ENCODE results near the gene ADCY4.
"Not testable (repeated sequence)": the region's sequence is repeated elsewhere in the genome, so short reads cannot be mapped to it uniquely, and the experiment has no call there.

The ADCY4 gene

DNA sequence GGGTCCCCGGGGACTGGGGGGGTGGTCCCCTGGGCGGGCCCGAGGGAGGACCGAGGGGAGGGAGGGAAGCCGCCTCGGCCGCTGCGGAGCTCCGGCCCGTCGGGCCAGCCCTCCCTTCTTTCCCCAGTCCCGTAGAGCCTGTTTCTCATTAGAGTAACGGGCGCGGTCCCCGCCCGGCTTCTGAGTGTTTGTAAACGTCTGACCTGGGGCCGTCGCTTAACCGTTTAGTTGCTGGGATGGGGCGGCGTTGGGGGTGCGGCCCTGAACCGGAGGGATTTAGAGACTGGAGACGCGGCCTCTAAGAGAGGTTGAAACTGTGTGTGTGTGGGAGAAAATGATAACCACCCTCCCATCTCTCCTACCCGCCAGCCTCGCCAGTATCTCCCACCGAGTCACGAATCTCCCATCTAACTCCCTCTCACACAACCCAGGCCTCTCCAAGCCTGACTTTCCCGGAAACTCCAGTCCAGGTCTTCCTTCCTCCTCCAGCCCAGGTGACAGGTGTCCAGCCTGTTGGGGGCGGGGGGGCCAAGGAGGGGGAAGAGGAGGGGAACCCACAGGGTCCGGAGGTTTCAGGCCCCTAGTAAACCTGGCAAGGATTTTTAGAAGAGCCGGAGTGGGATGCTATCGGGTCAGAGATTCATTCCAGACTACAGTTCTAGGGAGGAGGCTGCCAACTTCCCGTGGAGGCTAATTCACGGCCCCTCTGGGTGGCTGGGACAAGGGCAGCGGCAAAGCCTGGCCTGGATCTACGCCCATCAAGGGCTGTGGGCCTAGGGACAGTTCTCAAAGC is 32.0 kb upstream of the ADCY4 start:
- DNase-seq (ENCODE audit: low spot score) = no peak

DNA sequence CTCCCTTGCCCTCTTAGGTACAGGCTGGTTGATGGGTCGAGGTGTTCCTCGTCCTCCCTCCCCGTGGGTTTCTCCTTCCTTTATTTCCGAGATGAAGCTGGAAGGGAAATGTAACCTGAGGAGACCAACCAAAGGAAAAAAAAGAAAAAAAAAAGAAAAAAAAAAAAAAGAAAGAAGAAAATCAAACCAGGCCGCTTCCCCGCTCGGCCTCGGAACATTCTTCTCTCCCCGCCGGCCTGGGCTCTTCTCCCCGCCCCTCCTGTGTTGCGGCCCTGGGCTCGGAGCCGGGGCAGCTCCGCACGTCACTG is 31.5 kb upstream of the ADCY4 start:
- no peak for DNase-seq (ENCODE audit: low spot score)

DNA sequence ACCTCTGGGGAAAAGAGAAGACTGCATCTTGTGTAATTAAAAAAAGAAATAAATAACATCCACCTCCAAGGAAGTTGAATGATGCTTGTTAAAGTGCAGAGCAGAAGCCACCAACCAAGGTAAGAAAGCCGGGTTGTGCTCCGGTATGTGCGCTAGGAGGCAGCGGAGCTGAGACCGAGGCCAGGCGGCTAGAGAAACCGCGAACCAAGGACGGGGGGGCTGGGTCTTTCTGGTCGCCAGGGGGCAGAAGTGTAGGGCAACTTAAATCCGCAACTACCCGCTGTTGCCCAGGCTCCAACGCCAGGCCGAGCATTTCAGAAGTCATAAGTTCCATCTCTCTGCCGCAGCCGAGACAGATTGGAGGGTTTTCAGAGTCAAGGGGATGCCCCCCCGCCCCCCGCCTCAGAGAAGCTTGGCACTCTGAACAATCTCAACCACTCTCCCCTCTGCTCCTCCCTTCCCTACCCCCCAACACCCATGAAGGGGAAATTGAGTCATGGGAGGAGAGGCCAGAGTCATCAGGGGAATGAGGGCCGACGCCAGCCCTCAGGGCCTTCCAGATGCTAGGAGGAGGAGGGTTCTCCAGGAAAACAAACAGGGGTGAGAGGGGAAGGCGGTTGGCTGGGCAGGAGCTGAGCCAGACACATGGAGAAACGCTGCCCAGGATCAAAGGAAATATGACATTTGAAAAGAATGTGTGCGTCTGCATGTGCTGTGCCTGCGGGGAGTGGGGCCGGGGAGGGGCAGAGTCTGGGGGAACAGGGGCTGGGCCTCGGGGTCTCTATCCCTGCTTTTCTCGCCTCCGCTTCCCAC is 30.9 kb upstream of the ADCY4 start:
- DNase-seq (ENCODE audit: low spot score) = peak; percentile 68

DNA sequence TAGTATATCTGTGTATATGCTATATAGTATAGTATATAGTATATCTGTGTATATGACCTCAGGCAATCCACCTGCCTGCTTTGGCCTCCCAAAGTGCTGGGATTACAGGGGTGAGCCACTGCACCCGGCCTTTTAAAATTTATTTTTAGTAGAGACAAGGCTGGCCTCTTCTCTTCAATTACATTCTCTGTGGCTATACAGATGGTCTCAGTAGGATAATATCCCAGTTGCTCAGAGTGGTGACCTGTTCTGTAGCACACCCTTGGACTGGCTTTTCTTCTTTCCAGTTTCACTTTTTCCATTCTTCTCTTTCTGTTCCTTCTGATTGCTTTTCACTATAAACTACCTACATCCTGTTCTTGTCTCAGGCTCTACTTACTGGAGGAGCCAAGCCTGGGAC is 30.0 kb upstream of the ADCY4 start:
- no peak for DNase-seq (ENCODE audit: low spot score)

DNA sequence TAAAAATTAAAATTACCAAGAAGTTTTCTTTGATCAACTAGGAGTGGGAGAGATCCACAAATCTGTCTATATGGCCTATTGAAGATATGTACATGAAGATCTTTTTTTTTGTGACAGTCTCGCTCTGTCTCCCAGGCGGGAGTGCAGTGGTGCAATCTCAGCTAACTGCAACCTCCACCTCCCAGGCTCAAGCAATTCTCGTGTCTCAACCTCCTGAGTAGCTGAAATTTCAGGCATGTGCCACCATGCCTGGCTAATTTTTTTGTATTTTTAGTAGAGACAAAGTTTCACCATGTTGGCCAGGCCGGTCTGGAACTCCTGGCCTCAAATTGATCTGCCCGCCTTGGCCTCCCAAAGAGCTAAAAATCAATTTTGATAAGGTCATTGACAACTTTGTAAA is 28.5 kb upstream of the ADCY4 start:
- DNase-seq (ENCODE audit: low spot score) = no peak

DNA sequence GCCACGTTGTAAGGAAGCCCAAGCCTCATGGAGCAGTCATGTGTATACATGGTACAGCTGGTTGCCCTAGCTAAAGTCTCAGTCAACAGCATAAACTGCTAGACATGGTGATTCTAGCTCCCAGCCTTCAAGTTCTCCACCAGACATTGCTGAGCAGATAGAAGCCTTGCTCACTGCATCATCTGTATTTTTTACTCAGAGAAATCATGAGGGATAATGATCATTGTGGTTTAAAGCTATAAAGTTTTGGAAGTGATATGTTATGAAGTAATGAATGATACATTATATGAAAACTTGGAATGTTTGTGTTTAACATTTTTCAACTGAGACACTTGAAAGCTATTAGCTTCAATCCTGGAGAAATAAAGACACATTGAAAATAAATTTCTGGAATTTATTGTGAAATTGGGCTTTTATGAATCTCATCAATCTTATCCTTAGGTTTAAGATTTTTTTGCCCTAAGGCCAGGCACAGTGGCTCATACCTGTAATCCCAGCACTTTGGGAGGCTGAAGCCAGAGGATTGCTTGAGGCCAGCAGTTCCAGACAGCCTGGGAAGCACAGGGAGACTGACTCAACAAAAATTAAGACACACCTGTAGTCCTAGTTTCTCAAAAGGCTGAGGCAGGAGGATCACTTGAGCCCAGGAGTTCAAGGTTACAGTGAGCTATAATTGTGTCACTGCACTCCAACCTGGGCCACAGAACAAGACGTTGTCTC is 27.5 kb upstream of the ADCY4 start:
- no peak for DNase-seq (ENCODE audit: low spot score)

DNA sequence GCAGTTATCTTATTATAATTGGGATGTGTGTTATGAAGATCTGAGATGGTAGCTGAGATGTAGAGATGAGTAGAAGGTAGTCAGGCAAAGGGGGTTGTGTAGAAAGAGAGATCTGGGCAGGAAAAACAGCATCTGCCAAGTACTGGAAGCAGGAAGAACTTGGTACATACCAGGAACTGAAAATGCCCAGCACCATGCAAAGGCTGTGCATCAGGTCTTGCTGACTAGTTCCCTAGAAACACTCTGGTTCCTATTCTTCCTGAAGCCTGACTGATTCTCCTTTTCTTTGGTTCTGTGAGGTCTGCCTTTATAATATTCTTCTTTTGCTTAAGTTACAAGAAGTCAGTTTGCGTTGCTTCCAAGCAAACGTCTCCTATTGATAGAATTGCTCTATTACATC is 26.5 kb upstream of the ADCY4 start:
- DNase-seq (ENCODE audit: low spot score) = no peak

DNA sequence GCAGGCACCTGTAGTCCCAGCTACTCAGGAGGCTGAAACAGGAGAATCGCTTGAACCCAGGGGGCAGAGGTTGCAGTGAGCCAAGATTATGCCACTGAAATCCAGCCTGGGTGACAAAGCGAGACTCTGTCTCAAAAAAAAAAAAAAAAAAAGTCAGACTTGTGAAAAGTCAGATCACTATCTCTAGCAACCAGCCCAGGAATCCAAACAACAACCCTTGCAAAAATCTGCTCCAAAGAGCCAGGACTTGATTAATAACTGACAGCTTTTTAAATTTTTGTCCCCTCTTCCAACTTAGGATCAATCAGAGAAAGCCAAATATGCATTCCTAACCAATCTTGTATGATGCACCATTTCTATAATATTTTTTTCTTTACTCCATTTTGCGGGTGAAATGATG is 25.4 kb upstream of the ADCY4 start:
- no peak for DNase-seq (ENCODE audit: low spot score)

DNA sequence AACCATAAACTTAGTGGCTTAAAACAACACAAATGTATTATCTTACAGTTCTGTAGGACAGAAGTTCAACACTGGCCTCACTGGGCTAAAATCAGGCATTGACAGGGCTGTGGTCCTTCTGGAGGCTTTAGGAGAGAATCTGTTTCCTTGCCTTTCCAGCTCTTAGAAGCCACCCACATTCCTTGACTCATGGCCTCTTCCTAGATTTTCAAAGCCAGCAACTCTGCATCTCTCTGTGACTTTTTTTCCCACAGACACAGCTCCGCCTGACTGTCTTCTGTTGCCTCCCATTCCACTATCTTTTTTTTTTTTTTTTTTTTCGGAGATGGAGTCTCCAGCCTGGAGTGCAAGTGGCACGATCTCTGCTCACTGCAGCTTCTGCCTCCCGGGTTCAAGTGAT is 21.3 kb upstream of the ADCY4 start:
- no peak for DNase-seq (ENCODE audit: low spot score)

DNA sequence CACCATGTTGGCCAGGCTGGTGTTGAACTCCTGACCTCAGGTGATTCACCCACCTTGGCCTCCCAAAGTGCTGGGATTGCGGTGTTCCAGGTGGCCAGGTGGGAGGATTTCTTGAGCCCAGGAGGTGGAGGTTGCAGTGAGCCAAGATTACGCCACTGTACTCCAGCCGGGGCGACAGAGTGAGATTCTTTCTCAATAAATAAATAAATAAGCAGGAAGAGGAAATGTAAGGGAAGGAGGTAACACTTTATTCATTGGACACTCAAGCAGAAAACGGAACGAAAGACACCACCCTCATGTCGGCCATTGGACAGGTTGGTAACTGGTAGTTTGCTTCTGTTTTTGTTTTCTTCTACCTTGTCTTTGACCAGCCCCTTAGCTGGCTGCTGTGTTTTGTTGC is 20.1 kb upstream of the ADCY4 start:
- no peak for DNase-seq (ENCODE audit: low spot score)

DNA sequence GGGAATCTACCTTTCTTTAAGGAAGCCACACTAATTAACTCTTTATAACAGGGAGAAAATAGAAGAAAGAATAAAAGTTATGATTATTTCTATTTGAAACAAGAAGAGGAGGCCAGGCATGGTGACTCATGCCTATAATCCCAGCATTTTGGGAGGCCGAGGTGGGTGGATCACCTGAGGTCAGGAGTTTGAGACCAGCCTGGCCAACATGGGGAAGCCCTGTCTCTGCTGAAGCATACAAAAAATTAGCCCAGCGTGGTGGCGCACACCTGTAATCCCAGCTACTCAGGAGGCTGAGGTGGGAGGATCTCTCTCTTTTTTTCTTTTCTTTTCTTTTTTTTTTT is 19.6 kb upstream of the ADCY4 start:
- DNase-seq (ENCODE audit: low spot score) = not testable (repeated sequence)

DNA sequence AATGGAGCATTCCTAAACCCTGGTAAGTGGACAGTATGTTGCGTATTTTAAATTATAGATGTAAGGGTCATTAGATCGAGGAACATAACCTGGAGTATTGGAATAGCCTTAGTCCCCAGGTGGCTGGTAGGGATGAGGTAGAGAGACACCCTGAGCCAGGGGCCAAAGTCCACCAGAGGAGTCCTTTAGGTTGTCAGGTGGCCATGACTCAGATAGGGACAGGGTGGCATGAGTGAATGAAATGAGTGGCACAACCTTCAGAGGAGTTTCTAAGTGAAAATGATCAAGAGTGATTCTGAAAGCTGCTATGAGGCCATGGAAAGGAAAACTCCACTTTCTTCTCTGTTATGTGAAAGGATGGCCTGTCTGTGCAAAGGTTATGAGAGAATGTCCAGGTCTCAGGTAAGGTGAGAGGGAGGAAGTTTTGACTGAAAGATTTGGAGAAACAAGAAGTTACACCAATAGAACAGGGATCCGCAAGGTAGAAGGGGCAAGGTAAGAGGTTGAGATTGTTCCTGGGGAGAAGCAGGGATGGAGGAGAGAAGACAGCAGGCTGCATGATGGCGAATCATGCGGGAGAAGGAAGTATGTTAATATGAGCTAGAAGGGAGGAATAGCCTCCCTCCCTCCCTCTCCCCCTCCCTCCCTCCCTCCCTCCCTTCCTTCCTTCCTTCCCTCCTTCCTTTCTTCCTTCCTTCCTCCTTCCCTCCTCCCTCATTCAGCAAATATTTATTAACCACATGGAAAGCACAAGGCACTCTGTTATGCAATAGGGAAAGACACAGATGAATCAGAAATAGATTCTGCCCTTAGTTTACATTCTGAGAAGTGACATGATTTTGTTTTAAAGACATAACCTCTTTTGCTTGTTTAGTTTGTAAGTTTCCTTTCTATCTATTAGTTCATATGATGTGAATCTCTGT is 18.9 kb upstream of the ADCY4 start:
- no peak for DNase-seq (ENCODE audit: low spot score)

DNA sequence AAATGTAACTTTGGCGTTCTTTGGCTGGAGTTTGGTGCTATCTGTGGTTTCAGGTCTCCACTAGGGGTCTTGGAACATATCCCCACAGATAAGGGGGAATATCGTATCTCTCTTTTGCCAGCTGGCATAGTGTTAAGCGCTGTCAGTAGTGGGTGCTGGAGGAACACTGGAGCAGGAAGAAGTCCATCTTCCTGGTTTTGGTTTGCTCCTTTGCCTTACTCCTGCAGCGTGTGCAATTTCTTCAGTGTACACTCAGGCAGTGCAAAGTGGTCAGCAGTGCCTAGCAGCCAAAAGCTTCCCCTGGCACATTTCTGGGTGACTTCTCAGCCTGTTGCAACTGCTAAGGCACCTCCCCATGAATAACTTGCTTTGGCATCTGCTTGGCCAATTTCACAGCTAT is 16.6 kb upstream of the ADCY4 start:
- no peak for DNase-seq (ENCODE audit: low spot score)

DNA sequence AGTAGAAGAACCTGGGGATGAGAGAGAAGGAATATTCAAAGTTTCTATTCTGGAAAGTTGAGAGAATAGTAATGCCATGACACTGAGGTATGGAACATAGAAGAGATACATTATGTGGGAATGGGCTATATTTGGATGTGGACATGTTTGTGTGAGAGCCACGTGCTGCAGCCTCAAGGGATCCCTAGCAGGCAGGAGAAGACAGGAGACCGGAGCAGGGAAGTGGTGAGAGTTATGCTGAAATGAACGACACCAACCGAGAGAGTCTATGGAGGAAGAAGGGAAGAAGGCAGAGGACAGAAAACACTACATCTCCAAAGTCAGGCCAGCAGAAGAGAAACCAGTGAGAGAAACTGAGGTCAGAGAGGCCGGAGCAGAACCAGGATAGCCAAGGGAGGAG is 14.9 kb upstream of the ADCY4 start:
- no peak for DNase-seq (ENCODE audit: low spot score)

DNA sequence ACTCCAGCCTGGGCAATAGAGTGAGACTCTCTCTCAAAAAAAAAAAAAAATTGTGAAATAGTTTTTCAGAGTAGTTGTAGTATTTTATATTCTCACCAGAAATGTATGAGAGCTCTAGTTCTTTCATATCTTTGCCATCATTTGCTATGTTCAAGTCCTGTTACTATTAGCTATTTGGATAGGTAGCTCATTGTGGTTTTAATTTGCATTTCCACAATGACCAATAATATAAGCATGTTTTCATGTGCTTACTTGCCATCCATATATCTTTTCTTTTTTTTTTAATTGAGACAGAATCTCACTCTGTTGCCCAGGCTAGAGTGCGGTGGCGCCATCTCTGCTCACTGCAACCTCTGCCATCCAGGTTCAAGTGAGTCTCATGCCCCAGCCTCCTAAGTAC is 13.3 kb upstream of the ADCY4 start:
- no peak for DNase-seq (ENCODE audit: low spot score)

DNA sequence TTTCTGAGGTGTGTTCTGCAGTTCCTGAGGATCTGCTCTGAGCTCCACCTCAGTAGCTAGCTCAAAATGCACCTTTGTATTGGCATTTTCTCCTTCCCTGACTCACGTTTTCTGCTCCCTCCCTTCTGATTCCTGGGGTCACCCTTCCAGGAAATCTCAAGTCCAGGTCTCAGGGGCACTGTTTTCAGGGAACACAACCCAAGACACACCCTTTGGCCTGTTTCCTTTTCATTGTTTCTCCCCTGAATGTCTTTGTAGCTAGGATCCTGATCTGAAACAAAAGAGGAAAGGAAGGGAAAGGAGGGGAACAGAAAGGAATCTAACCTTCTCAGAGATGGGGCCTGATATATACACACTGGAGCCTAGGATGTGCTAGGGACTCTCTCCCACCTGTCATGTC is 12.3 kb upstream of the ADCY4 start:
- DNase-seq (ENCODE audit: low spot score) = no peak

DNA sequence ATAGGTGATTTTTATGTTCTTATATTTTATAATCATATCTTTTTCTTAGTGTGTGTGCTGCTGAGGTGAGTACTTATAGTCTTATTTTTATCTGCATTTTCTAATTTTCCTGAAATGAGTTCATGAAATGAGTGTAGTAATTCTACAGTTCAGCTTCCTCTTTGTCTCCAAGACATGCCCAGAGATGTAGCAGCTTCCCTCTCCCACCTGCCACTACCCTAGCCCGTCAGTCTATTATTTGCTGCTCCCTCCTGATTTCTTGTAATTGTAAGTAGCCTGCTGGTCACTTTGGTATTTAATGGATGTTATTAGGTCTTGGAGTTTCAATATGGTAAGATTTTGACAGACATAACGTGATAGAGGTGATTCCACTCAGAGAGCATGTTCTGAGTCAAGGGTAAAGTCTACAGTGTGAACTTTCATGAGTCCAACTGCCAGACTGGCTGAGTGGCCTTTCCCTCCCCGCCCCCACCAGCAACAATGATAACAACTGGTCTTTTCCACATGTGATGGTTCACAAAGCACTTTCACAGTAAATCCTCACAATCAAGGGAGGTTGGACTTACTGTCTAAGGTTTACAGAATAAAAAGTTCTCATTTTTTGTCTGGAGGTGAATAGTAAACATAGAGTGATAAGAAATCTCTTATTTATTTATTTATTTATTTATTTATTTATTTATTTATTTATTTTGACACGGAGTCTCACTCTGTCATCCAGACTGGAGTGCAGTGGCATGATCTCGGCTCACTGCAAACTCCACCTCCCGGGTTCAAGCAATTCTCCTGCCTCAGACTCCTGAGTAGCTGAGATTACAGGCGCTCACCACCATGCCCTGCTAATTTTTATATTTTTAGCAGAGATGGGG is 9.2 kb upstream of the ADCY4 start:
- DNase-seq (ENCODE audit: low spot score) = no peak

DNA sequence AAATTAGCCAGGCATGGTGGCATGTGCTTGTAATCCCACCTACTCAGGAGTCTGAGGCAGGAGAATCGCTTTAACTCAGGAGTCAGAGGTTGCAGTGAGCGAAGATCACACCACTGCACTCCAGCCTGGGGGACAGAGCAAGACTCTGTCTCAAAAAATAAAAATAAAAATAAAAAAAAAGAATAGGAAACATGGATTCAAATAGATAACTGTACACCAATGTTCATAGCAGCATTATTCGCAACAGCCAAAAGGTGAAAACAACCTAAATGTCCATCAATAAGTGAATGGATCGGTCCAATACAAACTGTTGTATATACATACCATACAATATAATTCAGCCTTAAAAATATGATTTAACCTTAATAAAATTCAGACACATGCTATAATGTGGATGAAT is 8.0 kb upstream of the ADCY4 start:
- no peak for DNase-seq (ENCODE audit: low spot score)

DNA sequence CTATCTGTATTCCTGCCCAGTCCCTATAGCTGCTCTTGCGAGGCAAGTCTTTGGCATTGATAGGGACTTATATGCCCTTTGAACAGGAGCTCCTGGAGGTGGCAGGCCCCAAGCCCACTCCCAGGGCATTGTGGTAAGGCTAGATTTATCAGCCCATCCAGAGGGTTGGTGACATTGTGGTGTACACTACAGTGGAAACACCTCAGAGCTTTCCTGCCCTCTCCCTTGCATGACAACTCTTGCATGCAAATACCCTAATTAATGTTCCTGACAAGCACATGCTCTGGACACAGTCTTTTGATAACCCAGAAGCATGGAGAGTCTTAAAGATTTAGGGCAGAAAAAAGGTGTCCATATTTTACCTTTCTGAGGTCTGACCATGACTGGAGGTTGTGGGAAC is 5.7 kb upstream of the ADCY4 start:
- no peak for DNase-seq (ENCODE audit: low spot score)

DNA sequence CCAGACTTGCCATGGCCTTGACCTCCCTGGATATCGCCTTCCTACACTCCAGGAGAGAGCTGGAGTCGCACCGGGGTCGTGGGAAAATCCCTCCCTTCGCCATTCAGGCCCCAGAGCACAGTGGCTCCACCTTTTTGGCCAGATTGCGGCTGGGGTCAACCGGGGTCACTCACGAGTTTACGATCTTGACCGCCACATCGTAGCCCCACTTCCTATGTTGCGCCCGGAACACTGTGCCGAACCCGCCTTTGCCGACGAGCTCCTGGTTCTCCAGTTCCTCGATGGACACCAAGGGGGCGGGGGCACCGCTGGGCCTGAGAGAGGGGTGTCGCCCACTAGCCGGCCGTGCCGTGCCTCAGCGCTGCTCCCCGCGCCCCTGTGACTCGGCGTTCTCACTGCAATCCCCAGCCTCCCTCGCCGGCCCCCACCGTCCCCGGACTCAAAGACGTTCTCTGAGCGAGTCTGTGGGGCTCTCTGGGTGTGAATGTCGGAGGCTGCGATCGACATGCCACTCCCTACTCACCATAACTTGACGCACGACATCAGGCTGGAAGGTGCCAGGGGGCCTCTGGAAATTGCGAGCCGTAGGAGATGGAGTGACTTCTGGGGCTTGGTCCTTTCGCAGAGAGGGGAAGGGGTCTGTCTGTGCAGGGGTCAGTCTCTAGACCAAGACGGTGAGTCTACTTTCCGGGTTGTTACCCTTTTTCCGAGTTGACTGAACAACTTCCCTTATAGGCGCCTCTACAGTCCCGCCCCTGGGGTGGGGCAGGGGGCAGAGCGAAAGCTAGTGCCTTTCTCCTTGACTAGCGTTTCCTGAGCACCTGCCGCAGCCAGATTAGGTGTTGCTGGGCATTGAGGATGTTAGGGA is 4.6 kb upstream of the ADCY4 start, which contains the start of gene RIPK3:
Gene RIPK3, minus strand, starts transcription at position 708 of the 868 bp plus-strand sequence. Its CDS starts 165 bp downstream, at position 543.
- DNase-seq (ENCODE audit: low spot score) = no peak

All from hematopoietic multipotent progenitor cell treated with erythropoietin and hydrocortisone succinate and interleukin-3 and kit ligand, for 17 days (in vitro differentiated cells).